Measurements from ENCODE around the gene SNX14.

- TF ChIP-seq CTCF (IDR thresholded peaks at IDR 0.05 in 2 of 3, conservative IDR thresholded peaks at IDR 0.05 in 1 of 3; ENCODE audit: control insufficient read depth in 2 of 3, extremely low read depth in 1 of 3, insufficient read depth in 1 of 3, low read depth in 3 of 3, low read length in 3 of 3) (no peak), CREB1 (IDR thresholded peaks at IDR 0.05; ENCODE audit: low read depth) (no peak), BCL11A (IDR thresholded peaks at IDR 0.05; ENCODE audit: low read depth, low read length) (no peak)
Measured at GRCh38 chr6:85476532-85476931, 117.1 kb downstream of the SNX14 start.
